ENCODE results near the gene SLIT3.

The SLIT3 gene

DNA sequence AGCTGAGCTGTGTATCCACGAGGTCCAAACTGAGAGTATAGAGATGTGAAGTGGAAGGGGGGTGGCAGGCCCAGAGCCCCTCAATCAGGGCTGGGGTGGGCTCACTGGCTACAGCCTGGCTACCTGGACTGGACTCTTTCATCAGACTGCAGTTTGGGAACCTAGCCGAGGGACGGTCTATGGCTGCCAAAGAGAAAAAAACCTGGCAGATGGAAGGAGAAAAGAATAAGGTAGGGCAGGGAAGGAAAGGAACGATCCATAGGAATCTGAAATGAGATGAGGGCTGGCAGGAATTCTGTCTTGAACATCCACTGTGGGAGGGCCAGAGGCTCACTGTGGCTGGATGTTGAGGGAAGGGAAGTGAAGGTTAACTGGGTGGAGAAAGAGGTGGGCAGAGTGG is 497.4 kb downstream of the SLIT3 start:
- DNase-seq (ENCODE audit: low read depth, low spot score) = no peak

DNA sequence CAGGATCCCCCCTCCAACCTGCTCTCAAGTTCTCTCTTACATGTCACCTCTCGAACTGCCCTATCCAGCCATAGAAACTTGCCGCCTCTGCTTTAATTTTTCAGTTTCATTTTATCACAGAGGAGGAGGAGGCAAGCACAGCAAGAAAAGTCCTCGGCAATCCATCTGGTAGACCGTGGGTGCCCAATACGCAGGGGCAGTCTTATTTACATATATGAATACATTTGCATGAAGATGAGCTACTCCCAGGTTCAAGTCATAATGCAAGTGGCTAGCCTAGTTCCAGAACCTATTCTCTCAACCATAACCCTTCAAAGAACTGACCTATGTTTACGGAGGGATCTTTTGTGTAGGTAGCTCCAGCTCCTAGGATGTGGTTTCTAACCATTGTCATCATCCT is 498.6 kb downstream of the SLIT3 start:
- DNase-seq (ENCODE audit: low read depth, low spot score) = no peak

DNA sequence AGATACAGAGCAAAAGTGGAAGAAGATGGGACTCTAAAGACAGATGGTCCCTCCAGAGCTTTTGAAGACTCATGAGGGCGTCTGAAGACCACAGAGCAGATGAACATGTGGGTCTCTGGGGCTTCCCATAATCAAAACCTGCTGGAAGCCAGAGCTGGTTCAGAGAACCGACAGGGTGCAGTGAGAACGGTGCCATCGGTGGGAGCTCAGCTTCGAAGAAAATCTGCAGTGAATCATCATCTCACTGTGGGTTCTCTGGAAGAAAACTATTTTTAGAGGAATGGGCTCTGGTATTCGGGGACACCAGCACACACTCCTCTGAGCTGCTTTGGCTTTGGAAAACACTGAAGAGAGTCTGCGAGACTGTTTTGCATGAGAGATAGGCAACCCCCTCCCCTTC is 499.4 kb downstream of the SLIT3 start:
- DNase-seq (ENCODE audit: low read depth, low spot score) = no peak

DNA sequence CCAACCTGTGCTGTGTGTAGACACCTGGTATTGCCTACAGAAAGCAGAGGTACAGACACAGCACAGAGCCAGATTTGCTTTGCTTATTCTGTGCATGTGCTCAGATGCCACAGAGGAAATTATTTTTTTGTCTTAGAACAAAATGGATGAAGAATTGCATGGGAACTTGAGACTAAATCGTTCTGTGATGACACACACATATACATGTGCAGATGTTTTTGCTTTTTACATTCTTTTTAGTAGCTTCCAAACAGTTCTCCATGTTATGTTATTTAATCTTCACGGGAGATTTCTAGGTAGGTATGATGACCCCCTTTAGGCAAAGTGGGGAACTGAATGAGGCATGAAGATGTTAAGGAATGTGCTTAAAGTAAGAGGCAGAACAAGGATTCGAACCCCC is 500.2 kb downstream of the SLIT3 start:
- DNase-seq (ENCODE audit: low read depth, low spot score) = no peak

DNA sequence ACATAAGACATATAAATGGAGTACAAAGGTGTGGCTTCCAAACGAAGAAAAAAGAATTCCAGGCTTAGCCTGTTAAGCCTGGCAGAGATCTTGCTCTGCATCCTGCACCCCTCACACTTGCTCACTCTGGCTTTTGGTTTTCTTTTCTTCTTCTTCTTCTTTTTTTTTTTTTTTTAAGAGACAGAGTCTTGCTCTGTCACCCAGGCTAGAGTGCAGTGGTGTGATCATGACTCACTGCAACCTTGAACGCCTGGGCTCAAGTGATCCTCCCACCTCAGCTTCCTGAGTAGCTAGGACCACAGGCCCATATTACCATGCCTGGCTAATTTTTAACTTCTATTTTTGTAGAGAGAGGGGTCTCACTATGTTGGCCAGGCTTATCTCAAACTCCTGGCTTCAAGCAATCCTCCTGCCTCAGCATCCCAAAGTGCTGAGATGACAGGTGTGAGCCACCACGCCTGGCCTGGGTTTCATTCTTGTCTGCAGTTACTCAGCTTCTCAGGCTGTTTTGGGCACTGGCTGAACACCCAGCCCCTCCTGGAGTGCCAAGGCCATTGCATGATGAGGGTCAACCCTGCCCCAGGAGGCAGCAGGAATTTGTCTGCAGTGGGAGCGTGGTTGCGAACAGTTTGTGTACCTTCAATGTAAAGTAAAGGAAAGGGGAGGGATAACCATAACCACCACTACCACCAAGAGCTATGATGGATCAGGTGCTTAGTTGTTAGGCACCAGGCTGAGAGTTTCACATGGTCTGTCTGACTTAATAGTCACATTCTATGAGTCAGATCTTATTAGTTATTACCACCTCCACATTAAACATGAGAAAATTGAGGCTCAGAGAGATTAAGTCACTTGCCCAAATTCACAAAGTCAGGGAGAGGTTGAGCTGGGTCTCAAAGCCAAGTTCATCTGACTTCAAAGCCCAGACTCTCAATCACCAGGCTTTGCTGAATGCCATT is 502.6 kb downstream of the SLIT3 start:
- DNase-seq (ENCODE audit: low read depth, low spot score) = no peak

GRCh38 chr5:168796593-168797580 is 504.1 kb downstream of the SLIT3 start:
- no peak for DNase-seq (ENCODE audit: low read depth, low spot score)

DNA sequence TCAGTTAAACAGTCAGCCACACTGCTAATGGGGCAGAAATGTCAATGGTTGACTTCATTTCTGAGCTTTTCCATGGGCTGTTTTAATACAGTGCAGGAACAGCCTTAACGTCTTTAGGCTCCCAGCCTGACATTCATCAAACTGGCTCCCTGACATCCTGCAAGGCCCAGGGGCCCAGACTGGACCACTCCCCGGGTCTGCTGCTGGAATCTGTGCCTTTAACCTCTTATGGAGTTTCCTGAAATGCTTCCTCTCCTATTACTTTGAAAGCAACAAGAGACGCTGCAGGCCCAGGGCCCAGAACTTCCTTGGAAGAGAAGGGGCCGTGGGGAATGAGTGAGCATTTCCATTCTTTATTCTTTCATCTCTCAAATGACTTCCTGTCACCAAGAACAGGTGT is 504.9 kb downstream of the SLIT3 start:
- no peak for DNase-seq (ENCODE audit: low read depth, low spot score)

DNA sequence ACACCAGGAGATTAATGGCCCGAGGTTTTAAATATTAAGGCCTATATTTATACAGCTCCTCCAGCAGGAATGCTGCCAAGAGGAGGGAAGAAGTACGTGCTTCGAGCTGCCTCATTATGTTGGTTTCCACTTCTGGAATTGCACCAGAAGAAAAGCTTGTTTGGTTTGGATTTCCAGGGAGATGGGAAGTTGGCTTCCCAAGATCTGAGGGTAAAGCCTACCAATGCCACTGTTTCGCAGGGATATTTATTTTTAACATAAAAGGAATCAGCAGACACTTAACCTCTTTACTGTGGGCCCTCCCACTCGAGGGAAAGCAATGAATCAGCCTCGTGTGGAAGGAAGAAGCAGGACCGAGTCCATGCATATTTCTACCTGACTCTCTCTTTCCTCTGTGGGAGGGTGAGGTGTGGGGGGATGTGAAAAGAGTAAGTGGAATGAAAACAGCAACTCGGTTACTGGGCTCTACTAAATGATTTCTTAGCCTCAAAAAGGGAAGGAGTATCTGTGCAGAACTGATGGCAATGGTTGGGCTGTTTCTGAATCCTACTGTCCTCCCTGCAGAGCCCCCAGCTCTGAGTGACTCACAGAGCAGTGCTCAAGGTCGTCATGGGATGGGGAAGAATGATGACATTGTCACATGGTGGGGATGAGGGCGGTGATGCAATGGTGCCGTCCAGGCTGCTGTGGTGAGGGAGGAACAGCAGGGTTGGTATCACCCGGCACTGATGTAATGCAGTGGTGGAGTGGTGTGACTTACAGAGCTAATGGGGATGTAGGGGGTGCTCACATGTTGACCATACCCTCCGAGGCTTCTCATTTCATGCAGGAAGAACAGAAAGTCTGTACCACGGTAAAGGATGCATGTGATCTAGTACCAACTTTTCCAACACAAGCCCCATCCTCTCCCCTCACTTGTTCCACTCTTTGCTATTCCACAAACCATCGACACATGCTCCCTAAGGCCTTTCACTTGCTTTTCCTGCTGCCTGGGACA is 506.8 kb downstream of the SLIT3 start:
- no peak for DNase-seq (ENCODE audit: low read depth, low spot score)

- no peak for DNase-seq (ENCODE audit: low read depth, low spot score)
These were observed 508.3 kb downstream of the SLIT3 start for GRCh38 chr5:168792678-168793077.

GRCh38 chr5:168790671-168791250 is 510.2 kb downstream of the SLIT3 start:
- no peak for DNase-seq (ENCODE audit: low read depth, low spot score)

DNA sequence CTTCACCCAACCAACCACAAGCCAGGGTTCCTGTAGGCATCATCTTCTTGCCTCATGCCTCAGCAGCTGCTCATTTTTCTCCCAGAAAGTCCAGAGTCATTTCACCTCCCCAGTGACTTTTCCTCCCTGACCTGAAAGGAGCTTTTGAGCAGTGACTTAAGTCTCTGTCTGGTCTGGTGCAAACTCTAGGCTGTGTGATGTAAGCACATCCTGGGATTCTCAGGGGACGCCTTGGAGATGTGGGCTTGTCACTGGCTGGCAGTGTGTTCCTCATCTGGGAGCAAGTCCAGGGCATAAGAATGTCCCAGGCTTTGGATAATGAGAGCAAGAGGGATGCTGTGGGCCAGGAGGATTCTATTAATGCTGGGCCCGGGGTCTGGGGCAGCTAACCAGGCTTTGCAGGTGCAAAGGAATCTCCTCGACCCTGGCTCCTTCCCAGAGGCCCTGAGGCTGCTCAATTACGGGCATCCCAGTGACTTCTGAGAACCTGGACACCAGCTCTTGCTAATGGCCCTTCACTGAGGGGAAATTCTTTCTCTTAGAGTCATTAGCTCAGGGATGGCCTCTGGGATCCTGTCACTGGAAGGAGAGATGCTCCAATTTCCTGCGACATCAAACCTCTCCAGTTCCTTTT is 510.8 kb downstream of the SLIT3 start:
- no peak for DNase-seq (ENCODE audit: low read depth, low spot score)

DNA sequence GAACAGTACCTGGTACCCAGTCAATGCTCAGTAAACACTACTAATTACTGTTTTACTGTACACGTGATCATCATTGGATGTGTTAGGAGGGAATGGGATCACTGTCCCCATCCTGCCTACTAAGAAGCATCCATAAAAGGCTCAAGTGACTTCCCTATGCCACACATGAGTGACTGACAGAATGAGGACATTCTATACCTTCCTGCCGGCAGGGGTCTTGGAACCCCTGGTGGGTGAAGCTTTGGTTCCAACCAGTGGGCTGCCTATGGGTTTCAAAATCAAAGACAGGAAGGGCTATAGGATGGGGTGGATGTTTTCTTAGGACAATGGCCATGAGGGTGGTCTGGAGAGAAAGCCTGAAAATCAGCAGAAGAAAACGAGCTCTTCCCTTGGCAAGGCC is 512.2 kb downstream of the SLIT3 start:
- DNase-seq (ENCODE audit: low read depth, low spot score) = no peak

GRCh38 chr5:168788107-168788506 is 512.8 kb downstream of the SLIT3 start:
- DNase-seq (ENCODE audit: low read depth, low spot score) = no peak

DNA sequence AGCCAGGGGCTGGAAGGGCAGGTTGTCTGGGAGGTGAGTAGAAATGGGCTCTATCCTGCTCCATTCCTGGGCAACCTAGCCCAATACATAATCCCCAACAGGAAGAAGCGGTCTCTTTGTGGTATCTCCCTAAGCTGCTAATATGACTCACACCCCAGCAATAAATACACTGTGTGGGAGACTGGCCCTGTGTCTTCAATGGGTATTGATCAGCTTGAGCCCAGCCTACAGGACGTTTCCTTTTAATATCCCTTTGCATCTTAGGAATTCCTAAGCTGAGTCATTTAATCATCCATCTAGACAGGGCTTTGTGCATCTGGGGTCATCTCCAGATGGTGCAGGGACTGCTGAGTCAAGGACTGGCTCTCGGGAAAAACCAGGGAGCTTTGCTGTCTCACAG is 514.8 kb downstream of the SLIT3 start:
- no peak for DNase-seq (ENCODE audit: low read depth, low spot score)

- no peak for DNase-seq (ENCODE audit: low read depth, low spot score)
These were observed 516.5 kb downstream of the SLIT3 start for GRCh38 chr5:168784454-168784853.

DNA sequence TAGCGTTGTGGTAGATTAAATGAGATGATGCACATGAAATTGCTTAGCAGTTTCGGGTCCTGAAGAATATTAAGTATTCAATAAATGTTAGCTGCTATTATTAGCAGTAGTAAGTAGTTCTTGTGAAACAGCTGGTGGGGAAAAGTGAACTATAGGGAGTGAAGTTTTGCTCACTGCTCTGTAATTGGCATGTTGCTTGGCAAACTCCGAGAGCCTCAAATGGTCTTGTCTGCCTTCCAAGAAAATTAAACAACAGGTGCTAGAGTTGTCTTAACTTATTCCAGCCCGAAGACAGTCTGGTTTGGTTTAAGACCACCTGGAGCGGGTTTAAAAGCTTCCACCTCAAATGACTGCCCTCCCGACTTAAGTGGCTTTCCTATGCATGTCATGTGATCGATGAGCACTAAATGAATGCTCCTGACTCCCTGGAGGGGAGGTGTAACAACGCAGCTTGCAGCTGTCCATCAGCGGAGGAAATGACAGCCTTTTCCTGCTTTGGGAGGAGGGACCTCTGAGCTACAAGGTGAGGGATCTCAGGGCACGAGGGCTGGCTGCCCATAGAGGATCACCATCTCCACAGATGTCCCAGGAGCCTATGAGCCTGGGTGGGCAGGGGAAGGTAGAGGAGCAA is 518.9 kb downstream of the SLIT3 start:
- no peak for DNase-seq (ENCODE audit: low read depth, low spot score)

DNA sequence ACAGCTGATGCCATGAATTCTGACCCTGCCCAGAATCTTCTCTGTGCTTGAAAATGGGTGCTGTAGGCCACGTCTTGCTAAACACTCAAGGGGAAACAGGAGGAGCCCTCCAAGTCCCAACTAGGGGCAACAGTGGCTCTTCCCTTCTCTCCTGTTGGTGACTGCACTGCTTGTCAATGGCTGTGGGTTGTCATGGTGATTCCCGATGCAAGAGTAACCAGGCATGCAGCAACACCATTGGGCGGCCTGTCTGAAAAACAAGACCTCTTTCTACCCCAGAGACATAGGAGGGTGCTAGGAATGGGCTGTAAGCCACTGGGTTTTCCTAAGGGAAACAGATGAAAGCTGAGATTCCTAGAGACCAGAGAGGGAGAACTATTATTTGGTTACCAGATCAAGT is 520.1 kb downstream of the SLIT3 start:
- DNase-seq (ENCODE audit: low read depth, low spot score) = no peak

DNA sequence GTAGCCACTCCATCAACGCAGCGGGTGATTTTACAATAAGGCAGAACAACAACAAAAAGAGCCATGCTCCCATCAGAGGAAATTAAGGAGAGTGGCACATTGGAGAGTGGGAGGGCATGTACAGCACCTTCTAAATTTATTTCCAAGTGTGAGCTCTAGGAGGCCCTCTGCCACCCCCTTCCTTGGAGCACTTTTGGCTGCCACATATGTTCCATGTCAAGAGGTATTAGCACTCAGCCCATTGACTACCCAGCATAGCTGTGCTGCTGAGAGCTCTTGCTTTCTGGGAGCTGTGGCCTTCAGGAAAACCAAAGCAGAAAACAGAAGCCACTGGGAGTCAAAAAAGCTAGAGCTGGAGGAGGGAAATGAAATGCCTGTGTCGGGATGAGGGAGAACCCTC is 521.6 kb downstream of the SLIT3 start:
- no peak for DNase-seq (ENCODE audit: low read depth, low spot score)

- DNase-seq (ENCODE audit: low read depth, low spot score) = no peak
These were observed 522.4 kb downstream of the SLIT3 start for GRCh38 chr5:168778536-168778935.

GRCh38 chr5:168777651-168778050 is 523.3 kb downstream of the SLIT3 start:
- DNase-seq (ENCODE audit: low read depth, low spot score) = no peak

All from activated CD4-positive, CD25-positive, alpha-beta regulatory T cell treated with anti-CD3 and anti-CD28 coated beads, Interleukin-2, amount 50 U/mL, for 16 hours (primary cell).